HUES6 (cell line): ENCODE measurements around the gene MRGPRF.

ENCODE experiments used
- H3K27ac ChIP-seq: 2 replicates; pipeline ENCODE4 v1.7.0; 2013; ENCODE audit warnings: low read depth, mild to moderate bottlenecking, low read length, inconsistent platforms
- H3K27me3 ChIP-seq: 2 replicates; pipeline ENCODE4 v1.6.1; 2013; ENCODE audit warnings: low read length; ENCODE audit not compliant: control insufficient read depth, insufficient read depth
- H3K36me3 ChIP-seq: 2 replicates; pipeline ENCODE4 v1.6.1; 2013; ENCODE audit warnings: low read length; ENCODE audit not compliant: control insufficient read depth, insufficient read depth
- H3K4me1 ChIP-seq: 2 replicates; pipeline ENCODE4 v1.6.1; 2013; ENCODE audit warnings: low read length; ENCODE audit not compliant: control insufficient read depth, insufficient read depth
- H3K4me3 ChIP-seq: 2 replicates; pipeline ENCODE4 v1.5.1; 2013; ENCODE audit warnings: low read depth, low read length
- H3K9ac ChIP-seq: one replicate; pipeline ENCODE4 v1.6.1; 2013; ENCODE audit warnings: mild to moderate bottlenecking, low read length
- H3K9me3 ChIP-seq: 2 replicates; pipeline ENCODE4 v1.6.1; 2013; ENCODE audit warnings: low read depth, low read length; ENCODE audit not compliant: control insufficient read depth, insufficient read depth

Gene MRGPRF

DNA sequence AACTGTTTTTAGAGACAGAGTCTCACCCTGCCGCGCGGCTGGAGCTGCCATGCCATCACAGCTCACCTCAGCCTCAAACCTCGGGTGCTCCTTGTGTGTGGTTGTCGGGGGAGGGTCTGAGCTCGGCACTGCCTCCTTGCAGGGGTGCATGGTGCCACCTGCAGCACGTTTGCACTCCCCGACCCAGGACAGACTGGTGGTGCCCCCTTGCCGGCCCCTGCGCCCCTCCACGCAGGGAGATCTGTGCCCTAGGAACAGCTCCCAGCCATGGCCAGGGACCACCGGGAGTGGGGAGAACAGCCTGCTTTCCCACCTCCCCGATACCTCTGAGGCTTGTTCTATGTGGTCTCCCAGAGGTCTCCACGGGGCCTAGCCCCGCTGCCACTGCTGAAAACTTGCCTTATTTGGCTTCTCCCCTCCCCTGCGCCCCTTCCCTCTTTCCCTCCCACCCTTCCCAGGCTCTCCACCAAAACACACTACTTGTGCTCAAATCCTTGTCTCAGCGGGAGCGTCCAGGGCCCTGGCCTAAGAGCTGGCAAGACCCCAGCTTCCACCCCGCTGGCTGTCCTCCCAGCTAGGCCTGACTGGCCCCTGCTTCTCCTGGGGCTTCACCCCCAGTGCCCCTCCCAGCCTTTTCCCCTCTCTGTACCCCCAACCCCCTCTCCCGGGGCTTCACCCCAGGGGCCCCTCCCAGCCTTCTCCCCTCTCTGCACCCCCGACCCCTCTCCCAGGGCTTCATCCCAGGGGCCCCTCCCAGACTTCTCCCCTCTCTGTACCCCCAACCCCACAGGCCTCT is 22.3 kb upstream of the MRGPRF start:
- H3K27me3 ChIP-seq: no peaks in the 10 kb centered on the region
- H3K9me3 ChIP-seq: no peaks in the 10 kb centered on the region
- H3K4me3 ChIP-seq: no peak overlapping the region
- H3K27ac ChIP-seq: no peak overlapping the region
- no peak overlapping the region for H3K9ac ChIP-seq
- no peaks in the 10 kb centered on the region for H3K36me3 ChIP-seq
- peaks cover 19% of the 10 kb centered on the region for H3K4me1 ChIP-seq

DNA sequence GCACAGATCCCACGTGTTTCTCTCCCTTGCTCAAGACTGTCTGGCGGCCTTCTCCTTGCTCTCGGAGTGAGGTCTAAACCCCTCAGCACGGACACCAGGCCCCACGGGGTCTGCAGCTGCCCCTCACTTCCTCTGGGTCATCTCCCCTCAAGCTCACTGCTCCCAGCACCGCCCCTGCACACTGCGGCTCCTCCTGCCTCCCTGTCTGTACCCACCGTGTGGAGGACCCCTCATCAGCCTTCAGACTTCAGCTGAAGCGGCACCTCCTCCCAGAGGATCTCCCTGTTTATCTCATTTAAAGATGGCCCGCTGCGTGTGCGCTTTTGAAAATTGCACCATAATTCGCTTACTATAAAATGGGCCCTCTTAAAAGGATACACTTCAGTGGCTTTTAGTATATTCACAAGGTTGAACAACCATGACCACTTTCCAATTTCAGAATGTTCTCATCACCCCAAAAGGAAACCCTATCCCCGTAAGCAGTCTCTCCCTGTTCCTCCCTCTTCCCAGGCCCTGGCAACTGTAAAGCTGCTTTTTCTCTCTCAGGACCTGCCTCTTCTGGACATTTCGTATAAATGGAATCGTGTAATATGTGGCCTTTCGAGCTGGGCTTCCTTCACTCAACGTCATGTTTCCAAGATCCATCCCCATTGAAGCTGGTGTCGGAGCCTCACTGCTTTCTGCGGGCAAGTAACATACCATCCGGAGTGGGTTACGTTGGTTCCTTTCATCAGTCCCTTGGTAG is 21.2 kb upstream of the MRGPRF start:
- H3K9ac ChIP-seq: no peak overlapping the region
- H3K27me3 ChIP-seq: no peaks in the 10 kb centered on the region
- no peaks in the 10 kb centered on the region for H3K9me3 ChIP-seq
- no peaks in the 10 kb centered on the region for H3K36me3 ChIP-seq
- no peak overlapping the region for H3K27ac ChIP-seq
- peaks cover 19% of the 10 kb centered on the region for H3K4me1 ChIP-seq
- H3K4me3 ChIP-seq: no peak overlapping the region

DNA sequence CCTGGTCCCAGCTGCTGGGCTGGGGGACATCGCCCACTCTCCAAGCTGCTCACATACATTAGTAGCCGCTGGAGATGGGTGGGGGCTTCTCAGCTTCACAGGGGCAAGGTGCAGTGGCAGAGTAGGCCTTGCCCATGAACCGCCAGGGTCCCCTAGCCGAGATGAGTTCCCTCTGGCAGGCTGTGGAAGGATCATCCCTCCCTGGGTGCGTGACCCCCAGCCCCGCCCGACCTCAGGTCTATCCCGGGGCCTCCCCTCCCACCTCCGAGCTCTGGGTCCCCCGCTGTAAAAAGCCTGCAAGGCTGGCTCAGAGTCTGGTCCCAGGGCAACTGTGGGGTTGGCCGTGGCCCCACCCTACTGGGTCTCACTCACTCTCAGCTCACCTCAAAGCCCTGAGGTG is 20.4 kb upstream of the MRGPRF start:
- no peak overlapping the region for H3K9ac ChIP-seq
- no peak overlapping the region for H3K27ac ChIP-seq
- H3K4me1 ChIP-seq: peaks cover 19% of the 10 kb centered on the region
- no peaks in the 10 kb centered on the region for H3K9me3 ChIP-seq
- H3K27me3 ChIP-seq: no peaks in the 10 kb centered on the region
- H3K36me3 ChIP-seq: no peaks in the 10 kb centered on the region
- no peak overlapping the region for H3K4me3 ChIP-seq

DNA sequence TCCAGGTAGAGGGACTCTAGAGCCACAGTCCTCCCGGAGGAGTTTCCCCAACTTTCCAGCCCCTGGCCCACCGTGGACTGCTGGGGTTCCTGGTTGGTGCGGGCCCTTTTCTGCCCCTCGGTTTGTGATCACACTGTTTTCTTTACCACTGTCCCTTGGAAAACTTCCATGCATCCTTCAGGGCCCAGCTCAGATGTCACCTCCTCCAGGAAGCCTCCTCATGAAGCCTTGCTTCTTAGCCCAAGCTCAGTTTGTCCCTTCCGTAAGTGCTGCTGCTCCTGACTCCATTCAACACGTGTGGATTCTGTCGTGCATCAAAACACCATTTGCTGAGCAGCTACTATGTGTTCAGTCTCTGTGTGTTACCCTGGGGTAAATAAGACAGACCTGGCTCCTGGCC is 19.8 kb upstream of the MRGPRF start:
- no peaks in the 10 kb centered on the region for H3K27me3 ChIP-seq
- H3K9me3 ChIP-seq: no peaks in the 10 kb centered on the region
- no peaks in the 10 kb centered on the region for H3K36me3 ChIP-seq
- H3K4me3 ChIP-seq: no peak overlapping the region
- no peak overlapping the region for H3K27ac ChIP-seq
- H3K9ac ChIP-seq: no peak overlapping the region
- H3K4me1 ChIP-seq: peaks cover 21% of the 10 kb centered on the region

DNA sequence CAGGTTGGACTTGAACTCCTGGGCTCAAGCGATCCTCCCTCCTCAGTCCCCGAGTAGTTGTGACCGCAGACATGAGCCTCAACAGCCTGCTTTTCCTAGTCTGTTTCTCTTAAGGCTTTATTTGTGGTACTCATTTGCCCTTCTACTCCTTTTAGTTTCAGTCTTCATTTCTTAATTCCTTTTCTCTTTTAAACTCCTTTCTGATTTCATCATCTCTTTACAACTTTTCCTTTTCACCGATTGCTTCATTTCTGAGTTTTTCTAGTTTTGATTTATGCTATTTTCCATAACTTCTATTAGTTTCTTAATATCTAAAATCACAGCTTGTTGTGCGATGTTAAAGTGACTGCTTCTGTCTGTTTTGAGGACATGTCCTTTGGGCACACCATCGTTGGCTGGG is 17.3 kb upstream of the MRGPRF start:
- Histone ChIP-seq H3K9ac (no peak overlapping the region), H3K4me3 (no peak overlapping the region), H3K27ac (no peak overlapping the region), H3K36me3 (no peaks in the 10 kb centered on the region), H3K9me3 (no peaks in the 10 kb centered on the region), H3K27me3 (no peaks in the 10 kb centered on the region), H3K4me1 (peaks cover 23% of the 10 kb centered on the region)

DNA sequence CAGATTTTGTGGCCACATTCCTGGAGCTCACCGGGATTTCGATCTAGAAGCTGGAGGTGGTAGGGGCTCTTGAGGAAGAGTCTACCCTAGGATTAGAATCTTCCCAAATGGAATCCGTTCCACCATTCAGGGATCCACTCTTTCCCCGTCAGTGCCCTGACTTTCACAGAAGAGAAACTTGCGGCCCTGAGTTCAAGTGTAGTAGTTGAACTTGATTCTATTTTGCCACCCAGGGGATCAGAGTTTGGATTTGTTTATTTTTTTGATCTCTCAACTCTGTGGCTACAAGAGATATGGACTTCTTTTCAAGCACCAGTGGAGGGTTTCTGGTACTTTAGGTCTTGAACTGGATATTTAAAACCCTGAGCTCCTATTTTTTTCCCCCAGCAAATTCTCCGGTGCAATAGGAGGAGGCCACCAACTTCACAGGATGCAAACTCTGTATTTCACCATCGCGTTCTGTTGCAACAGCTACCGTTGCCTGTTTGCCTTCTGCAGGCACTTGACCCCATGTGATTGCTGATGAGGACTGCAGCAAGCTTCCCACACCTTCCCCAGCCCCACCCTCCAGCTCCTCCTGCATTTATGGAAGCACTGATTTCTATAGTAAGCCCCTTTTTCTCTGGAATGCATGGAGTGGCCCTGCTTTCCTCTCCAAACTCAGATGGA is 14.8 kb upstream of the MRGPRF start:
- Histone ChIP-seq H3K9me3 (no peaks in the 10 kb centered on the region), H3K9ac (no peak overlapping the region), H3K4me3 (no peak overlapping the region), H3K36me3 (no peaks in the 10 kb centered on the region), H3K27ac (no peak overlapping the region), H3K27me3 (no peaks in the 10 kb centered on the region), H3K4me1 (peaks cover 12% of the 10 kb centered on the region)

DNA sequence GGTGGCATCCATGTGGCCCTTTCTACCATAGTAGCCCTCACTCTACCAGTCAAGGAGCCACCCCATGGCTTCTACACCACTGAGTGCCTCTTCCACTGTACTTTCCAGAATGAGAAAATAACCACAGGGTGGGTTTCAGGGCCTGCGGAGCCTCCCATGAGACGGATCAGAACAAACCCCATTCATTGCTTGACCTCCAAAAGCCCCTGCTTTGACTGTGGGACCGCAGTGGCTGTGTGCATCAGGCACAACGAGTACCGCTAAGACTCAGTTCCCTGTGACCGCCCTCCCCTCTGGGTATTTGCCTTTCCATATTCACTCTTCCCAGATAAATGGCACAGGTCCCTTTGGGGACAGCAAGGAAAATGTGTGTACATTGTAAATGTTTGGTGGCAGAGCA is 11.5 kb upstream of the MRGPRF start:
- Histone ChIP-seq H3K27me3 (no peaks in the 10 kb centered on the region), H3K4me3 (no peak overlapping the region), H3K9ac (no peak overlapping the region), H3K27ac (no peak overlapping the region), H3K9me3 (no peaks in the 10 kb centered on the region), H3K4me1 (peaks cover 7% of the 10 kb centered on the region; the same call in 1 of the 2 replicates), H3K36me3 (no peaks in the 10 kb centered on the region)

DNA sequence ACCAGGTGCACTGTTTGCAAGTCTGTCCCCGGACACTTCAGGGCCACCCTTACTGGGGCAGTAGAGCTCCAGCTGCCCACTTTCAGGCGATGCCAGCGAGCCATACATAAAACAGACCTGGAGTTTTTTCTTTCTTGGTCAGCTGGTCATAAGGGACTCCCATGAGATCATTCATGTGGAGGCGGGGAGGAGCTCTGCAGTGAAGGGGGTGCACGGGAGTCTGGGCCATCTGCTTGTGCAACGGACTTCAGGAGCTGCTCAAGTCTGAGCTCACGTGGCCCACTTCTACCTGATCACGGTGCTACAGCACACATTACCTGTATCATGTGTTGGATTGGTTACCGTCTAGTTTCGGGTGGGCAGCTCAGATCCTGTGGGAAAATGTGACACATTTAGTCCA is 9.2 kb upstream of the MRGPRF start:
- H3K27me3 ChIP-seq: no peaks in the 10 kb centered on the region
- no peaks in the 10 kb centered on the region for H3K4me1 ChIP-seq
- H3K27ac ChIP-seq: no peak overlapping the region
- H3K4me3 ChIP-seq: no peak overlapping the region
- no peaks in the 10 kb centered on the region for H3K9me3 ChIP-seq
- no peak overlapping the region for H3K9ac ChIP-seq
- no peaks in the 10 kb centered on the region for H3K36me3 ChIP-seq

DNA sequence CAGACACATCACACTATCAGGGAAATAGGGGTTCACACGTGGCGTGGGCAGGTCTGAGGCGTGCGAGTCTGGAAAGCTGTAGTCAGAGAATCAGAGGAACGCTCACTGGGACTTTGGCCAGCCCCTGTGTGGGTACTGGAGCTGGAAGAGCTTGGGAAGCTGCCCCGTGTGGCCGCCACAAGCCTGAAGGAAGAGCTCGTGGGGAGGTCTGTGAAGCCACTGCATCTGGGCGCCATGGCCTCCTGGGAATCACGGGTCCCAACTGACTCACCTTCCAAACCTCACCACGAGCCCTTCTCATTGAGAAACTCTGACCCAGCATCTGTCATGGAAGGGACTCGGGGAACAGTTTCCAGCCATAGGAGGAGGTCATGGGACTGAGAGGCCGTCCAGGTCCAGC is 5.9 kb upstream of the MRGPRF start:
- H3K4me3 ChIP-seq: no peak overlapping the region
- H3K9me3 ChIP-seq: no peaks in the 10 kb centered on the region
- no peak overlapping the region for H3K9ac ChIP-seq
- H3K27me3 ChIP-seq: no peaks in the 10 kb centered on the region
- H3K4me1 ChIP-seq: peaks cover 14% of the 10 kb centered on the region
- H3K27ac ChIP-seq: no peak overlapping the region
- H3K36me3 ChIP-seq: no peaks in the 10 kb centered on the region

DNA sequence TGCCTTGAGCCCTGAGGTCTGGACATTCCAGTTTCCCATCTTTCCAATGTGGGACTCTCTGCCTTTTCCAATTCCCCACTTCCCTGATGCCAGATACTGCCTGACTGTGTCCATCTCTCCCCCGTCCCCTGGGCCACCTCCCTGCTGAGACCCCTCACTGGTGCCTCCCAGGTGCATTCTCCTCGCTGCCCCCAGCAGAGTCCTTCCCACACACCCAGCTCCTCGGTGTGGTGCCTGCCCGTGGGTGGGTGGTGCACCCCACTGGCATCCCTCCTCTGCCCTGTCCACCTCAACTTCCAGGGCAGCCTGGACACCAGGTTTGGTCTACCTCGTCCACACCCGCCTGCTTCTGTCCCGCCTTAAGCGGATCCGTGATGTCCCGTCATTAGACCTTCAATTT is 4.9 kb upstream of the MRGPRF start:
- H3K4me1 ChIP-seq: peaks cover 18% of the 10 kb centered on the region
- H3K9ac ChIP-seq: no peak overlapping the region
- no peaks in the 10 kb centered on the region for H3K36me3 ChIP-seq
- H3K4me3 ChIP-seq: no peak overlapping the region
- H3K27me3 ChIP-seq: no peaks in the 10 kb centered on the region
- no peaks in the 10 kb centered on the region for H3K9me3 ChIP-seq
- H3K27ac ChIP-seq: no peak overlapping the region
